GM12873 (cell line): ENCODE measurements around the gene SLC25A21.

Experiments
- CTCF ChIP-seq: IDR thresholded peaks from 2 replicates; pipeline ENCODE4 v1.5.1; 2012; ENCODE audit warnings: low read depth, mild to moderate bottlenecking, moderate library complexity, low read length, control low read depth; ENCODE audit not compliant: insufficient read depth; ENCODE audit errors: missing control alignments

The SLC25A21 gene

GRCh38 chr14:37087520-37087919 lies 84.9 kb downstream of the SLC25A21 start:
- no peak for TF ChIP-seq CTCF

- TF ChIP-seq CTCF = no peak
Observed at GRCh38 chr14:37083599-37083998, 88.8 kb downstream of the SLC25A21 start.

GRCh38 chr14:37082449-37082848 lies 90.0 kb downstream of the SLC25A21 start:
- TF ChIP-seq CTCF = no peak

GRCh38 chr14:37081856-37082255 lies 90.5 kb downstream of the SLC25A21 start:
- TF ChIP-seq CTCF = no peak

- no peak for TF ChIP-seq CTCF
Observed at GRCh38 chr14:37081218-37081617, 91.2 kb downstream of the SLC25A21 start.

GRCh38 chr14:37078131-37078530 lies 94.3 kb downstream of the SLC25A21 start:
- TF ChIP-seq CTCF = no peak

GRCh38 chr14:37063467-37064240 lies 108.8 kb downstream of the SLC25A21 start:
- no peak for TF ChIP-seq CTCF
